K562 (cell line): ENCODE results near the gene CEND1. TPM values are rescaled to one million over a fixed set of nuclear protein-coding genes. Genes with fewer than 3 reads are reported as not detected.
A peak's percentile ranks its signal among the peaks of the same experiment; 100 is the strongest.

ENCODE experiments used
- ATAC-seq: fragments of 200-7000 bp; cut with Tn5 transposase; 3 replicates; pipeline ENCODE4 v1.9.1; 2020; ENCODE audit warnings: moderate library complexity
- BruUV-seq: library from RNA; stranded (reverse); fragments of 400-500 nt; replicated peaks from 2 replicates; lab custom pipeline; 2021; lab: Mats Ljungman, UMichigan
- CTCF ChIA-PET: fragments of 300-600 bp; formaldehyde crosslinking; extraction: SDS; loops from one replicate; lab custom pipeline; 2021; ENCODE audit warnings: low intra/inter-chr PET ratio; lab: Yijun Ruan, JAX
- POLR2A ChIA-PET: fragments of 300-600, 350-650 bp; sonication (Branson Sonifier 250); formaldehyde crosslinking; extraction: SDS; loops from one replicate; lab custom pipeline; 2021; ENCODE audit warnings: antibody characterized with exemption, inconsistent platforms; lab: Yijun Ruan, JAX
- DNase-seq, 4 experiments: peaks; one replicate each; pipeline versions ENCODE4 v3.0.0 to v3.0.0-alpha.2; 2011 to 2018; ENCODE audit warnings: low spot score in 3 of 4, mixed read lengths in 3 of 4; ENCODE audit errors: extremely low read depth in 1 of 4
- FAIRE-seq: peaks from 2 replicates; lab custom pipeline; 2011; peaks lifted over from hg19 to GRCh38; lab: Jason Lieb, UNC
- H2AFZ ChIP-seq: 2 replicates; pipeline ENCODE4 v1.6.0; 2011; ENCODE audit warnings: low read depth, low read length, control low read depth, inconsistent platforms
- H3K27ac ChIP-seq: fragments of 200-600 bp; 3 replicates; pipeline ENCODE4 v1.8.0; 2011; ENCODE audit warnings: low read depth, mild to moderate bottlenecking, control low read depth, inconsistent platforms, low read length, moderate library complexity, mixed read lengths; ENCODE audit errors: extremely low read depth
- H3K27me3 ChIP-seq, 2 experiments: fragments of 300-600 bp in 1 of 2; 2 replicates in 1 of 2; 3 replicates in 1 of 2; pipeline versions ENCODE4 v1.6.0 to v1.8.0; 2011; ENCODE audit warnings: inconsistent platforms in 2 of 2, low read length in 2 of 2, mild to moderate bottlenecking in 1 of 2, mixed read lengths in 1 of 2, moderate library complexity in 1 of 2; ENCODE audit not compliant: control insufficient read depth in 2 of 2, insufficient read depth in 2 of 2
- H3K36me3 ChIP-seq: fragments of 300-600 bp; 3 replicates; pipeline ENCODE4 v1.8.0; 2011; ENCODE audit warnings: mild to moderate bottlenecking, low read length, inconsistent platforms; ENCODE audit not compliant: control insufficient read depth, insufficient read depth
- H3K4me1 ChIP-seq, 2 experiments: fragments of 200-600 bp in 1 of 2; replicated peaks in 1 of 2; 2 replicates in 1 of 2; 3 replicates in 1 of 2; pipeline versions ENCODE4 v1.5.1 to v1.8.0; 2011; ENCODE audit warnings: inconsistent platforms in 2 of 2, low read length in 2 of 2, mild to moderate bottlenecking in 1 of 2, mixed read lengths in 1 of 2, moderate library complexity in 1 of 2; ENCODE audit not compliant: control insufficient read depth in 2 of 2, insufficient read depth in 2 of 2
- H3K4me2 ChIP-seq: 2 replicates; pipeline ENCODE4 v1.6.1; 2011; ENCODE audit warnings: low read length, control low read depth, inconsistent platforms, mixed read lengths; ENCODE audit not compliant: insufficient read depth
- H3K4me3 ChIP-seq: fragments of 200-600 bp; sonication (generic), shearing (Covaris generic); 2 replicates; pipeline ENCODE4 v1.5.1; 2016; ENCODE audit warnings: control low read depth, inconsistent platforms
- H3K79me2 ChIP-seq: fragments of 200-600 bp; 3 replicates; pipeline ENCODE4 v1.8.0; 2011; ENCODE audit warnings: low read length, inconsistent platforms; ENCODE audit not compliant: control insufficient read depth, insufficient read depth
- H3K9ac ChIP-seq, 2 experiments: 2 replicates each; pipeline versions ENCODE4 v1.6.0 to v1.6.1; 2011; ENCODE audit warnings: low read depth in 2 of 2, low read length in 2 of 2, control low read depth in 1 of 2, inconsistent platforms in 1 of 2, mild to moderate bottlenecking in 1 of 2, mixed read lengths in 1 of 2; ENCODE audit not compliant: insufficient read depth in 1 of 2
- H3K9me1 ChIP-seq: one replicate; pipeline ENCODE4 v1.6.0; 2011; ENCODE audit warnings: inconsistent platforms, mild to moderate bottlenecking, low read length, moderate library complexity; ENCODE audit not compliant: control insufficient read depth, insufficient read depth
- H3K9me3 ChIP-seq: replicated peaks from 2 replicates; pipeline ENCODE4 v1.5.1; 2011; ENCODE audit warnings: low read depth, low read length, inconsistent platforms; ENCODE audit not compliant: control insufficient read depth, insufficient read depth
- H4K20me1 ChIP-seq: replicated peaks from 2 replicates; pipeline ENCODE4 v1.6.1; 2011; ENCODE audit warnings: low read length, inconsistent platforms, mixed read lengths; ENCODE audit not compliant: control insufficient read depth, insufficient read depth
- ARNT ChIP-seq, 2 experiments: fragments of 450-650 bp; IDR thresholded peaks; 2 replicates each; pipeline ENCODE4 v1.6.1; 2016; ENCODE audit warnings: mild to moderate bottlenecking in 1 of 2
- CGGBP1 ChIP-seq: fragments of 250-450 bp; sonication (Bioruptor Pico); IDR thresholded peaks from 2 replicates; pipeline ENCODE4 v1.9.0; 2021; ENCODE audit warnings: mild to moderate bottlenecking
- FOXP1 ChIP-seq: sonication (generic); formaldehyde crosslinking; IDR thresholded peaks from 2 replicates; pipeline ENCODE4 v1.8.0; 2022; ENCODE audit warnings: mild to moderate bottlenecking, missing genetic modification reagents
- GTF2F1 ChIP-seq: IDR thresholded peaks from 2 replicates; pipeline ENCODE4 v1.6.1; 2011; ENCODE audit warnings: low read depth, low read length, improper control_type of control experiment
- HDAC3 ChIP-seq: fragments of 450-650 bp; IDR thresholded peaks from 2 replicates; pipeline ENCODE4 v1.6.1; 2018; ENCODE audit warnings: borderline replicate concordance, mild to moderate bottlenecking, moderate library complexity; ENCODE audit not compliant: partially characterized antibody
- IRF2 ChIP-seq: sonication (generic); formaldehyde crosslinking; IDR thresholded peaks from 2 replicates; pipeline ENCODE4 v1.8.1; 2022; ENCODE audit warnings: mild to moderate bottlenecking, missing genetic modification reagents
- MYNN ChIP-seq, 2 experiments: sonication (generic); formaldehyde crosslinking in 1 of 2; IDR thresholded peaks; 2 replicates each; pipeline versions ENCODE4 v1.5.0 to v1.6.1; 2016 to 2020; ENCODE audit warnings: antibody characterized with exemption in 1 of 2, missing genetic modification reagents in 1 of 2
- POLR2A ChIP-seq: fragments of 450-650 bp; conservative IDR thresholded peaks from 2 replicates; pipeline ENCODE4 v1.6.1; 2016
- POLR2B ChIP-seq: fragments of 450-650 bp; IDR thresholded peaks from 2 replicates; pipeline ENCODE4 v1.6.1; 2018; ENCODE audit warnings: low read depth; ENCODE audit not compliant: partially characterized antibody
- POU5F1 ChIP-seq: fragments of 150-350 bp; IDR thresholded peaks from 2 replicates; pipeline ENCODE4 v1.6.1; 2014; ENCODE audit warnings: borderline replicate concordance, low read length, low read depth, mild to moderate bottlenecking; ENCODE audit not compliant: partially characterized antibody
- PPARD ChIP-seq: fragments of 250-450 bp; sonication (Bioruptor Pico); IDR thresholded peaks from 2 replicates; pipeline ENCODE4 v1.8.0; 2022; ENCODE audit warnings: inconsistent platforms, mild to moderate bottlenecking, moderate library complexity
- RBFOX2 ChIP-seq: fragments of 200-400 bp; formaldehyde crosslinking; IDR thresholded peaks from 2 replicates; pipeline ENCODE4 v1.6.1; 2017; ENCODE audit warnings: low read depth, mild to moderate bottlenecking, low read length, moderate library complexity
- SOX6 ChIP-seq: fragments of 450-650 bp; IDR thresholded peaks from 2 replicates; pipeline ENCODE4 v1.6.1; 2014; ENCODE audit warnings: mild to moderate bottlenecking
- TEAD2 ChIP-seq: fragments of 450-650 bp; IDR thresholded peaks from 2 replicates; pipeline ENCODE4 v1.6.1; 2016; ENCODE audit warnings: missing genetic modification characterization, control low read depth, missing compliant biosample characterization
- XRCC4 ChIP-seq: IDR thresholded peaks from one replicate; pipeline ENCODE4 v1.6.1; 2011; ENCODE audit not compliant: insufficient read depth, insufficient read length; ENCODE audit errors: extremely low read depth
- ZC3H11A ChIP-seq: IDR thresholded peaks from 2 replicates; pipeline ENCODE4 v1.6.1; 2012; ENCODE audit warnings: low read depth, low read length, improper control_type of control experiment
- ZFPM2 ChIP-seq: fragments of 250-450 bp; sonication (Bioruptor Pico); IDR thresholded peaks from 2 replicates; pipeline ENCODE4 v1.5.1; 2022; ENCODE audit warnings: mild to moderate bottlenecking
- ZNF3 ChIP-seq: fragments of 250-450 bp; sonication (Bioruptor Pico); IDR thresholded peaks from 2 replicates; pipeline ENCODE4 v1.5.0; 2021; ENCODE audit warnings: mild to moderate bottlenecking, moderate library complexity
- ZNF354B ChIP-seq: fragments of 250-450 bp; sonication (Bioruptor Pico); IDR thresholded peaks from 2 replicates; pipeline ENCODE4 v1.4.0; 2020
- ZNF79 ChIP-seq: fragments of 250-450 bp; sonication (Bioruptor Pico); IDR thresholded peaks from 2 replicates; pipeline ENCODE4 v1.4.0; 2020; ENCODE audit warnings: low read depth, mild to moderate bottlenecking, moderate library complexity
- WGBS: fragments of 100-300 bp; shearing (Covaris generic); methylation state at CpG from one replicate; pipeline ENCODE4 v1.1.6; 2016; ENCODE audit warnings: low coverage, mixed read lengths; ENCODE audit not compliant: insufficient coverage; ENCODE audit errors: missing lambda C conversion rate; 5-methylcytosine and 5-hydroxymethylcytosine counted together
- in situ Hi-C: fragments of 300-500 bp; cut with MboI; formaldehyde crosslinking; loops from 4 replicates; pipeline ENCODE4 v1.15.0; 2018; ENCODE audit warnings: inconsistent platforms, mixed read lengths
- intact Hi-C: fragments of 100-400 bp; cut with micrococcal nuclease; formaldehyde crosslinking; loops from 2 replicates; pipeline ENCODE4 v1.14.2; 2022
- polyA plus RNA-seq, 8 experiments: library from polyadenylated mRNA; depleted of rRNA in 4 of 8; stranded (reverse) in 5 of 8; unstranded in 3 of 8; fragments of >200 nt; fragmentation: Nextera tagmentation in 2 of 8; fragmentation: Illumina TruSeq in 1 of 8; extraction: Ambion mirVana in 2 of 8; extraction: Trizol in 1 of 8; gene quantifications; 2 replicates each; pipeline versions ENCODE4 v1.2.1 to v1.2.3, GENCODE V29; 2011 to 2014; ENCODE audit warnings: inconsistent platforms in 1 of 8, missing spikeins in 1 of 8
- total RNA-seq, 7 experiments: library from RNA; depleted of rRNA in 6 of 7; stranded (reverse); fragments of >200 nt in 6 of 7; fragmentation: Illumina TruSeq in 2 of 7; extraction: Trizol in 2 of 7; gene quantifications; 2 replicates each; pipeline versions ENCODE4 v1.2.1 to v1.2.3, GENCODE V29; 2011 to 2021; ENCODE audit warnings: low replicate concordance in 1 of 7
- TF ChIP-seq, protein P1 (sequence below): sonication (generic); formaldehyde crosslinking; IDR thresholded peaks from 2 replicates; pipeline ENCODE4 v1.8.0; 2022; ENCODE audit warnings: missing genetic modification reagents, mild to moderate bottlenecking, moderate library complexity, borderline replicate concordance

Gene CEND1
- total and polyA plus RNA-seq, 9 of the 15 experiments (the other 6 are each of a cell fraction or from before 2014, with no cell fraction given): 0.13 to 0.18 (median 0.16) TPM; not detected in 6

DNA sequence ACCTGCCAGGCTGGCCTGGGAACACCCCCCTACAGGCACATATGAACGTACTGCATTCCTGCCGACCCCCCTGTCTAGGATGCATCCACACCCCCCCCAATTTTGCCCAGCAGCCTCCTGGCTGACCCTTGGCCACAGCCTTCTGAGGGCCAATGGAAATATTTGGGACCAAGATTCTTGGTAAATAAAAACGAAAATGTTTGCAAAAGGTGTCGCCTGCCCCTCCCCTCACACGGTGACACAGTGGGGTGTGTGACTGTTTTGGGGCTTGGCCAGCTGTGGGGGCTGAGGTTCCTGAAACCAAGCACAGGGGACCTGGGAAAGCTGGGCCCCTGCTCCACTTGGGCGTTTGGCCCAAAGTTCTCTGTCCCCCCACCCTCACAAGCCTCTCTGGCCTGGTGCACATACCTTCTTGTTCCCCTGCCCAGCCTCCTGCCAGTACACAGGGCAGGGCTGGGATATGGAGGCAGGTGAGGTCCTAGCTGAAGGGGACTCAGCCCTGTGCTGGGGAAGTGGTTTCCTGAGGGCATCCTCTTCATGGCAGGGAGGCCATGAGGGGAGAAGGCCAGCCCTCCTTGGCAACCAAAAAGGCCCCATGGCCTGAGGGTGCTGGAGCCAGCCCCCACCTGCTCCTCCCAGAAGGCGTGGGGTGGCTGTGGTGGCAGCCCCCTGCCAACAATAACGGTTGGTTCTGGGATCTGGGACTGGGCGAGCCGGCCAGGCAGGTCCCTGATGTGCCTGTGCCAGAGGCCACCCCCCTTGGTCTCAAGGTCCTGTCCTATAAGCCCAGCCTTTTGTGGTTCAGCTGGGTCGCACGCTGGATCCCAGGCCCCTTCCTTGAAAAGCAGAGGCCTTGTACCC is 35.7 kb upstream of the CEND1 start:
- H3K4me1 ChIP-seq: peaks cover 24 to 93% of the 10 kb centered on the region in 2 experiments
- intact Hi-C loops (no loop called here), in situ Hi-C loops (no loop called here)
- BruUV-seq: no TSS peak
- FAIRE-seq (no peak), DNase-seq (no peak), ATAC-seq (no peak)
- no peaks in the 10 kb centered on the region for H3K27me3 ChIP-seq
- H3K9me1 ChIP-seq: peaks cover 3% of the 10 kb centered on the region
- H4K20me1 ChIP-seq: peaks cover 8% of the 10 kb centered on the region; the same call in 1 of the 2 replicates
- ChIA-PET POLR2A (interaction anchor here (0.6 to 1.9 kb wide), 4 partner anchors 9 to 33 kb away, joined by 3 to 6 read pairs (median 3); no protein-coding TSS in a partner anchor), CTCF (no interaction called here)
- H3K36me3 ChIP-seq: peaks cover 43% of the 10 kb centered on the region; the same call in 1 of the 3 replicates
- no peak overlapping the region for H3K4me2 ChIP-seq
- WGBS: 69% methylated on average over 12 of the region's 12 CpGs
- H3K79me2 ChIP-seq: peaks cover 16% of the 10 kb centered on the region
- no peaks in the 10 kb centered on the region for H3K9me3 ChIP-seq
- peak overlapping the region in 1 of 2 experiments; percentile 81; a peak in 2 of 4 replicates for H3K9ac ChIP-seq
- H2AFZ ChIP-seq: no peak overlapping the region
- H3K4me3 ChIP-seq: no peak overlapping the region
- no peak overlapping the region for H3K27ac ChIP-seq
- no peak for TF ChIP-seq POU5F1
- no peak for TF ChIP-seq XRCC4
- no peak for TF ChIP-seq TEAD2 (tag)
- no peak for TF ChIP-seq GTF2F1
- TF ChIP-seq SOX6: no peak
- no peak for TF ChIP-seq ZFPM2 (CRISPR knock-in tag)
- TF ChIP-seq, protein P1, sequence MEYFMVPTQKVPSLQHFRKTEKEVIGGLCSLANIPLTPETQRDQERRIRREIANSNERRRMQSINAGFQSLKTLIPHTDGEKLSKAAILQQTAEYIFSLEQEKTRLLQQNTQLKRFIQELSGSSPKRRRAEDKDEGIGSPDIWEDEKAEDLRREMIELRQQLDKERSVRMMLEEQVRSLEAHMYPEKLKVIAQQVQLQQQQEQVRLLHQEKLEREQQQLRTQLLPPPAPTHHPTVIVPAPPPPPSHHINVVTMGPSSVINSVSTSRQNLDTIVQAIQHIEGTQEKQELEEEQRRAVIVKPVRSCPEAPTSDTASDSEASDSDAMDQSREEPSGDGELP: peak; percentile 46; the same call in 1 of the 2 replicates
- no peak for TF ChIP-seq IRF2 (CRISPR knock-in tag)
- no peak for TF ChIP-seq ARNT (IDR thresholded peaks at IDR 0.05)
- TF ChIP-seq CGGBP1 (CRISPR knock-in tag): no peak
- TF ChIP-seq ZNF354B (CRISPR knock-in tag): no peak
- no peak for TF ChIP-seq ZNF79 (CRISPR knock-in tag)
- no peak for TF ChIP-seq PPARD
- TF ChIP-seq POLR2A: peak; percentile 49
- peak; percentile 54 for TF ChIP-seq RBFOX2
- TF ChIP-seq ZNF3 (CRISPR knock-in tag): no peak
- 0 out of 2 replicates have a peak, but pooled peaks have one; percentile 5 for TF ChIP-seq FOXP1 (CRISPR knock-in tag)
- peak; percentile 50 for TF ChIP-seq MYNN (IDR thresholded peaks at IDR 0.05)
- no peak for TF ChIP-seq MYNN (CRISPR knock-in tag; IDR thresholded peaks at IDR 0.05)
- no peak for TF ChIP-seq HDAC3
- TF ChIP-seq POLR2B: peak; percentile 21
- TF ChIP-seq ZC3H11A: no peak
